Measurements from ENCODE around the gene ACKR1. TPM values are rescaled to one million over a fixed set of nuclear protein-coding genes. Genes with fewer than 3 reads are reported as not detected.

ACKR1 gene
- total and polyA plus RNA-seq, 2 donors (not counting 1 experiment from before 2014, with no cell fraction given): not detected

- no peak overlapping the region for H2AFZ ChIP-seq (ENCODE audit: low read length)
- no peak overlapping the region for H3K4me2 ChIP-seq (ENCODE audit: extremely low read depth, insufficient read depth, low read length)
- H4K20me1 ChIP-seq (ENCODE audit: control insufficient read depth, extremely low read depth, insufficient read depth, low read length): peaks cover 1% of the 10 kb centered on the region
- H3K27ac ChIP-seq (ENCODE audit: insufficient read depth, low read length): no peak overlapping the region
- no peaks in the 10 kb centered on the region for H3K36me3 ChIP-seq (ENCODE audit: control insufficient read depth, insufficient read depth, low read length)
- H3K9ac ChIP-seq (ENCODE audit: insufficient read depth, low read length): no peak overlapping the region
- no peaks in the 10 kb centered on the region for H3K9me3 ChIP-seq (ENCODE audit: control insufficient read depth, insufficient read depth, low read depth, low read length)
- H3K27me3 ChIP-seq (ENCODE audit: control insufficient read depth, insufficient read depth, low read length): peaks cover 2% of the 10 kb centered on the region
- H3K4me3 ChIP-seq (replicated peaks in 1 of 4; ENCODE audit: control extremely low read depth in 1 of 4, insufficient read depth in 1 of 4, low read depth in 3 of 4, low read length in 4 of 4): no peak overlapping the region
- no peaks in the 10 kb centered on the region for H3K4me1 ChIP-seq (ENCODE audit: control insufficient read depth, extremely low read depth, insufficient read depth, low read length)
- TF ChIP-seq CTCF (conservative IDR thresholded peaks at IDR 0.05 in 1 of 2, IDR thresholded peaks at IDR 0.05 in 1 of 2; ENCODE audit: low read depth in 1 of 2, low read length in 2 of 2) (no peak), EZH2 (IDR thresholded peaks at IDR 0.05; ENCODE audit: low read length, missing control alignments) (no peak)
- H3K79me2 ChIP-seq (ENCODE audit: control insufficient read depth, insufficient read depth, low read length): no peaks in the 10 kb centered on the region
- DNase-seq (ENCODE audit: low read depth in 2 of 2): no peak
Measured at GRCh38 chr1:159185121-159185520, 19.6 kb upstream of the ACKR1 start.

DNA sequence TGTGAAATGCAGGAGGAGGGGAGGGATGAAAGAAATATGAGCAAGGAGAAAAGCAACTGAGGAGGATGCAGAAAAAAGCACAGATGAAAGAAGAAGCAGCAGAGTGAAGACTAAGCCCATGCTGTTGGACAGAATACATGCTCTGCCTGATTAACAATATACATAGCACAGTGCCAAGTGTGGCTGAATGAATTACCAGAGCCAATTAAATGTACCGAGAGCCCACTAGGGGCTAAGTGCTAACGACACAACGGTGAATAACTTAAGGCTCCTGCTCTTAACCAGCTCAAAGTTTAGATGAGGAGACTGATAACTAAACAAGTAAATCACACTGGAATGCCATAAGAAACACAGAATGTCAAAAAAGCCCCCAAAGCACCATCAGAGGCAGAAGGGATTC is 17.6 kb upstream of the ACKR1 start:
- H3K4me1 ChIP-seq (ENCODE audit: control insufficient read depth, extremely low read depth, insufficient read depth, low read length): no peaks in the 10 kb centered on the region
- TF ChIP-seq EZH2 (IDR thresholded peaks at IDR 0.05; ENCODE audit: low read length, missing control alignments): no peak
- TF ChIP-seq CTCF (conservative IDR thresholded peaks at IDR 0.05 in 1 of 2, IDR thresholded peaks at IDR 0.05 in 1 of 2; ENCODE audit: low read depth in 1 of 2, low read length in 2 of 2): no peak
- DNase-seq (ENCODE audit: low read depth in 2 of 2): no peak
- no peak overlapping the region for H3K9ac ChIP-seq (ENCODE audit: insufficient read depth, low read length)
- H3K36me3 ChIP-seq (ENCODE audit: control insufficient read depth, insufficient read depth, low read length): no peaks in the 10 kb centered on the region
- no peak overlapping the region for H3K4me2 ChIP-seq (ENCODE audit: extremely low read depth, insufficient read depth, low read length)
- no peak overlapping the region for H3K4me3 ChIP-seq (replicated peaks in 1 of 4; ENCODE audit: control extremely low read depth in 1 of 4, insufficient read depth in 1 of 4, low read depth in 3 of 4, low read length in 4 of 4)
- peaks cover 1% of the 10 kb centered on the region for H4K20me1 ChIP-seq (ENCODE audit: control insufficient read depth, extremely low read depth, insufficient read depth, low read length)
- peaks cover 2% of the 10 kb centered on the region for H3K27me3 ChIP-seq (ENCODE audit: control insufficient read depth, insufficient read depth, low read length)
- no peaks in the 10 kb centered on the region for H3K9me3 ChIP-seq (ENCODE audit: control insufficient read depth, insufficient read depth, low read depth, low read length)
- no peak overlapping the region for H3K27ac ChIP-seq (ENCODE audit: insufficient read depth, low read length)
- H3K79me2 ChIP-seq (ENCODE audit: control insufficient read depth, insufficient read depth, low read length): no peaks in the 10 kb centered on the region
- H2AFZ ChIP-seq (ENCODE audit: low read length): no peak overlapping the region

DNA sequence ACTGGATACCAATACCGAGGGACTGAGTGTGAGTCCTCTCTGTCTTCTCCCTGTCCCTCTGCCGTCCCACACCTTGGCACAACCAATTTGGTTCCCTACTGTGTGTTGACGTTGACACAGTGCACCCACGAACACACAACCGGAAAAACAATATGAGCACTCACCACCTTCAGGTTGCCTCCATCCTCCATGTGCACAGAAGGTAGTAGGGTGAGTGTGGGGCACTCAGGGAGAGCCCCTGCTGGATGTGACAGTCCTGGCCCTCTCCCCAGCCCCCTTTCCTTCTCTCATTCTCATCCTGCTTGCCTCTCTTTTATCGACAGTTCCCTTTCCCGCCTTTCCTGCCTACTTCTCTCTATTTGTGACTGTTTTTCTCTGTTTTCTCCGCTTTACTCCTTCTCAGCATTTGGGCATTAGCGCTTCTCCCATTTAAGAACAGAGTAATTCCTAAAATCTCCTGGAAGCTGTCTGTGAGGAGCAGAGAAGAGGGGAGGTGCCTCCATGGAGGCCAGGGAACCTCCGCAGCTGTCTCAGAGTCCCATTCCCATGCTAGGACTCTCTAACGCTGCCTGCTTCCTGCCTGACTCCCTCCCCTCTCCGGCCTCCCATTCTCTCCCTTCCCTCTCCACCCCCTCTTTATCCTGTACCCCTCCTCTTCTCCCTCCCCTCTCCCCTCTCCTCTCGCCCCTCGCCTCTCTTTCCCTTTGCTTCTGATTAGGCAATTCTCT is 16.9 kb upstream of the ACKR1 start:
- H3K9ac ChIP-seq (ENCODE audit: insufficient read depth, low read length): no peak overlapping the region
- H3K4me1 ChIP-seq (ENCODE audit: control insufficient read depth, extremely low read depth, insufficient read depth, low read length): no peaks in the 10 kb centered on the region
- no peak overlapping the region for H3K27ac ChIP-seq (ENCODE audit: insufficient read depth, low read length)
- H3K27me3 ChIP-seq (ENCODE audit: control insufficient read depth, insufficient read depth, low read length): peaks cover 2% of the 10 kb centered on the region
- H3K9me3 ChIP-seq (ENCODE audit: control insufficient read depth, insufficient read depth, low read depth, low read length): no peaks in the 10 kb centered on the region
- H3K4me3 ChIP-seq (replicated peaks in 1 of 4; ENCODE audit: control extremely low read depth in 1 of 4, insufficient read depth in 1 of 4, low read depth in 3 of 4, low read length in 4 of 4): no peak overlapping the region
- DNase-seq (ENCODE audit: low read depth in 2 of 2): no peak
- H4K20me1 ChIP-seq (ENCODE audit: control insufficient read depth, extremely low read depth, insufficient read depth, low read length): peaks cover 1% of the 10 kb centered on the region
- H3K4me2 ChIP-seq (ENCODE audit: extremely low read depth, insufficient read depth, low read length): no peak overlapping the region
- H3K36me3 ChIP-seq (ENCODE audit: control insufficient read depth, insufficient read depth, low read length): no peaks in the 10 kb centered on the region
- no peak overlapping the region for H2AFZ ChIP-seq (ENCODE audit: low read length)
- TF ChIP-seq EZH2 (IDR thresholded peaks at IDR 0.05; ENCODE audit: low read length, missing control alignments): no peak
- TF ChIP-seq CTCF (conservative IDR thresholded peaks at IDR 0.05 in 1 of 2, IDR thresholded peaks at IDR 0.05 in 1 of 2; ENCODE audit: low read depth in 1 of 2, low read length in 2 of 2): no peak
- no peaks in the 10 kb centered on the region for H3K79me2 ChIP-seq (ENCODE audit: control insufficient read depth, insufficient read depth, low read length)

All from fibroblast of lung (primary cell).